GM23338 (cell line): Measurements from ENCODE around the gene COX6B1. TPM values are rescaled to one million over a fixed set of nuclear protein-coding genes. Genes with fewer than 3 reads are reported as not detected.

ENCODE experiments used
- ATAC-seq: fragments of 200-7000 bp; cut with Tn5 transposase; 3 replicates; pipeline ENCODE4 v1.9.1; 2020
- DNase-seq: peaks from one replicate; pipeline ENCODE4 v3.0.0-alpha.2; 2015; ENCODE audit warnings: low spot score
- H2AFZ ChIP-seq: fragments of 200-600 bp; sonication (generic); 2 replicates; pipeline ENCODE4 v1.8.0; 2016; ENCODE audit warnings: antibody characterized with exemption, mild to moderate bottlenecking, moderate library complexity
- H3F3A ChIP-seq: fragments of 200-600 bp; sonication (generic); replicated peaks from 2 replicates; pipeline ENCODE4 v1.8.0; 2017; ENCODE audit warnings: antibody characterized with exemption, mixed run types, low read depth
- H3K27ac ChIP-seq: fragments of 200-600 bp; sonication (generic); 2 replicates; pipeline ENCODE4 v1.6.1; 2016; ENCODE audit warnings: low read depth
- H3K27me3 ChIP-seq: fragments of 200-600 bp; sonication (generic); 2 replicates; pipeline ENCODE4 v1.8.0; 2016; ENCODE audit warnings: mild to moderate bottlenecking, mixed run types, moderate library complexity; ENCODE audit not compliant: insufficient read depth
- H3K36me3 ChIP-seq: fragments of 200-600 bp; sonication (generic); 2 replicates; pipeline ENCODE4 v1.8.0; 2016; ENCODE audit warnings: mild to moderate bottlenecking; ENCODE audit not compliant: insufficient read depth
- H3K4me1 ChIP-seq: fragments of 200-600 bp; sonication (generic); 2 replicates; pipeline ENCODE4 v1.8.0; 2016; ENCODE audit warnings: mild to moderate bottlenecking, moderate library complexity; ENCODE audit not compliant: insufficient read depth
- H3K4me2 ChIP-seq: fragments of 200-600 bp; sonication (generic); 2 replicates; pipeline ENCODE4 v1.7.1; 2017; ENCODE audit warnings: mixed run types
- H3K4me3 ChIP-seq: fragments of 200-600 bp; sonication (generic); 2 replicates; pipeline ENCODE4 v1.6.1; 2016; ENCODE audit warnings: mixed run types
- H3K79me2 ChIP-seq: fragments of 200-600 bp; sonication (generic); replicated peaks from 2 replicates; pipeline ENCODE4 v1.8.0; 2017; ENCODE audit warnings: mild to moderate bottlenecking; ENCODE audit not compliant: insufficient read depth
- H3K9me2 ChIP-seq: fragments of 200-600 bp; sonication (generic); 2 replicates; pipeline ENCODE4 v1.8.0; 2017; ENCODE audit not compliant: insufficient read depth
- H4K20me1 ChIP-seq: fragments of 200-600 bp; sonication (generic); replicated peaks from 2 replicates; pipeline ENCODE4 v1.8.0; 2017; ENCODE audit warnings: mild to moderate bottlenecking; ENCODE audit not compliant: insufficient read depth
- H3K27ac Mint-ChIP-seq: 2 replicates; pipeline ENCODE4 v1.8.0; 2020; ENCODE audit warnings: inconsistent platforms, mild to moderate bottlenecking, moderate library complexity, mixed read lengths
- H3K27me3 Mint-ChIP-seq: 3 replicates; pipeline ENCODE4 v1.8.0; 2022; ENCODE audit warnings: low read depth, mild to moderate bottlenecking, moderate library complexity, mixed read lengths, inconsistent platforms; ENCODE audit not compliant: insufficient read depth, poor library complexity
- H3K36me3 Mint-ChIP-seq: 3 replicates; pipeline ENCODE4 v1.8.0; 2021; ENCODE audit warnings: low read depth, mild to moderate bottlenecking, inconsistent platforms, moderate library complexity, mixed read lengths
- H3K4me1 Mint-ChIP-seq: 3 replicates; pipeline ENCODE4 v1.8.0; 2020; ENCODE audit warnings: mild to moderate bottlenecking, inconsistent platforms, mixed read lengths
- H3K4me3 Mint-ChIP-seq: 3 replicates; pipeline ENCODE4 v1.8.0; 2021; ENCODE audit warnings: moderate library complexity, mild to moderate bottlenecking, inconsistent platforms, mixed read lengths
- H3K9me3 Mint-ChIP-seq: 3 replicates; pipeline ENCODE4 v1.8.0; 2020; ENCODE audit warnings: moderate library complexity, mild to moderate bottlenecking, inconsistent platforms, mixed read lengths
- CREB1 ChIP-seq: fragments of 250-450 bp; sonication (Bioruptor Pico); IDR thresholded peaks from 2 replicates; pipeline ENCODE4 v1.5.0; 2020; ENCODE audit warnings: low read depth, mild to moderate bottlenecking, moderate library complexity
- EZH2 ChIP-seq: fragments of 200-600 bp; sonication (generic); IDR thresholded peaks from one replicate; pipeline ENCODE4 v1.8.0; 2017; ENCODE audit warnings: antibody characterized with exemption, mild to moderate bottlenecking, low read depth; ENCODE audit not compliant: unreplicated experiment
- EZH2phosphoT487 ChIP-seq: fragments of 200-600 bp; sonication (generic); IDR thresholded peaks from one replicate; pipeline ENCODE4 v1.8.1; 2018; ENCODE audit warnings: antibody characterized with exemption; ENCODE audit not compliant: unreplicated experiment
- NANOG ChIP-seq: IDR thresholded peaks from 2 replicates; pipeline ENCODE4 v1.6.1; 2016; ENCODE audit warnings: antibody characterized with exemption, borderline replicate concordance
- POLR2AphosphoS5 ChIP-seq: IDR thresholded peaks from 2 replicates; pipeline ENCODE4 v1.6.1; 2016; ENCODE audit warnings: antibody characterized with exemption, low read depth
- STAT1 ChIP-seq: IDR thresholded peaks from one replicate; pipeline ENCODE4 v1.6.1; 2016; ENCODE audit warnings: antibody characterized with exemption; ENCODE audit not compliant: unreplicated experiment
- ZNF114 ChIP-seq: fragments of 250-450 bp; sonication (Bioruptor Pico); IDR thresholded peaks from 2 replicates; pipeline ENCODE4 v1.5.0; 2020; ENCODE audit warnings: mild to moderate bottlenecking, moderate library complexity
- ZNF331 ChIP-seq: fragments of 250-450 bp; sonication (Bioruptor Pico); IDR thresholded peaks from 2 replicates; pipeline ENCODE4 v1.5.0; 2020; ENCODE audit warnings: low read depth, mild to moderate bottlenecking, moderate library complexity
- polyA plus RNA-seq: library from polyadenylated mRNA; unstranded; fragments of >200 nt; fragmentation: Nextera tagmentation; extraction: Ambion mirVana; gene quantifications from 2 replicates; pipeline ENCODE4 v1.2.1, GENCODE V29; 2016
- total RNA-seq: library from RNA; depleted of rRNA; stranded (reverse); fragments of >200 nt; shearing (Covaris generic); gene quantifications from 2 replicates; pipeline ENCODE4 v1.2.3, GENCODE V29; 2014
- TF ChIP-seq, protein P1 (sequence below): IDR thresholded peaks from one replicate; pipeline ENCODE4 v1.6.1; 2018; ENCODE audit warnings: antibody characterized with exemption; ENCODE audit not compliant: unreplicated experiment
- TF ChIP-seq, protein P2 (sequence below): IDR thresholded peaks from 2 replicates; pipeline ENCODE4 v1.6.1; 2016; ENCODE audit warnings: antibody characterized with exemption

COX6B1 gene
- total and polyA plus RNA-seq, 2 experiments from 2014 or later, result 564 to 1,532 TPM

DNA sequence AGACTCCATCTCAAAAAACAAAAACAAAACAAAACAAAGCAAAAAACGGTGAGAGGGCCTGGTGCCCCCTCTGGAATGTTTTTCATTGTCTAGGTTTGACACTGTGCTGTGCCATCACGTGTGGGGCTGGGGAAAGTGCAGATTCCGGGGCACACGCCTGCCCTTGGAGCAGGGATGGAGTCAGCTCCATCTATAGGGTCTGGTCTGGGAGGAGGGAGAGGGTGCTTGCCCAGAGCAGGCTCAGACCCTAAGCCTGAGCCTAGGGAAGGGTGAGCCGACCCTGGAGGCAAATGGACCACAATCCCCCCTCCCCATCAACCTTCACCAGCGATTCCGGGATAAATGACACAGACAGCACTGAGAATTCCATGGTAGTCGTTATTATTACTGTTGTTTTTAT is 45.3 kb downstream of the COX6B1 start (continued):
- TF ChIP-seq, protein P1, sequence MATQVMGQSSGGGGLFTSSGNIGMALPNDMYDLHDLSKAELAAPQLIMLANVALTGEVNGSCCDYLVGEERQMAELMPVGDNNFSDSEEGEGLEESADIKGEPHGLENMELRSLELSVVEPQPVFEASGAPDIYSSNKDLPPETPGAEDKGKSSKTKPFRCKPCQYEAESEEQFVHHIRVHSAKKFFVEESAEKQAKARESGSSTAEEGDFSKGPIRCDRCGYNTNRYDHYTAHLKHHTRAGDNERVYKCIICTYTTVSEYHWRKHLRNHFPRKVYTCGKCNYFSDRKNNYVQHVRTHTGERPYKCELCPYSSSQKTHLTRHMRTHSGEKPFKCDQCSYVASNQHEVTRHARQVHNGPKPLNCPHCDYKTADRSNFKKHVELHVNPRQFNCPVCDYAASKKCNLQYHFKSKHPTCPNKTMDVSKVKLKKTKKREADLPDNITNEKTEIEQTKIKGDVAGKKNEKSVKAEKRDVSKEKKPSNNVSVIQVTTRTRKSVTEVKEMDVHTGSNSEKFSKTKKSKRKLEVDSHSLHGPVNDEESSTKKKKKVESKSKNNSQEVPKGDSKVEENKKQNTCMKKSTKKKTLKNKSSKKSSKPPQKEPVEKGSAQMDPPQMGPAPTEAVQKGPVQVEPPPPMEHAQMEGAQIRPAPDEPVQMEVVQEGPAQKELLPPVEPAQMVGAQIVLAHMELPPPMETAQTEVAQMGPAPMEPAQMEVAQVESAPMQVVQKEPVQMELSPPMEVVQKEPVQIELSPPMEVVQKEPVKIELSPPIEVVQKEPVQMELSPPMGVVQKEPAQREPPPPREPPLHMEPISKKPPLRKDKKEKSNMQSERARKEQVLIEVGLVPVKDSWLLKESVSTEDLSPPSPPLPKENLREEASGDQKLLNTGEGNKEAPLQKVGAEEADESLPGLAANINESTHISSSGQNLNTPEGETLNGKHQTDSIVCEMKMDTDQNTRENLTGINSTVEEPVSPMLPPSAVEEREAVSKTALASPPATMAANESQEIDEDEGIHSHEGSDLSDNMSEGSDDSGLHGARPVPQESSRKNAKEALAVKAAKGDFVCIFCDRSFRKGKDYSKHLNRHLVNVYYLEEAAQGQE, result no peak
- no peak for TF ChIP-seq STAT1
- TF ChIP-seq POLR2AphosphoS5, result no peak
- no peak for TF ChIP-seq EZH2phosphoT487

DNA sequence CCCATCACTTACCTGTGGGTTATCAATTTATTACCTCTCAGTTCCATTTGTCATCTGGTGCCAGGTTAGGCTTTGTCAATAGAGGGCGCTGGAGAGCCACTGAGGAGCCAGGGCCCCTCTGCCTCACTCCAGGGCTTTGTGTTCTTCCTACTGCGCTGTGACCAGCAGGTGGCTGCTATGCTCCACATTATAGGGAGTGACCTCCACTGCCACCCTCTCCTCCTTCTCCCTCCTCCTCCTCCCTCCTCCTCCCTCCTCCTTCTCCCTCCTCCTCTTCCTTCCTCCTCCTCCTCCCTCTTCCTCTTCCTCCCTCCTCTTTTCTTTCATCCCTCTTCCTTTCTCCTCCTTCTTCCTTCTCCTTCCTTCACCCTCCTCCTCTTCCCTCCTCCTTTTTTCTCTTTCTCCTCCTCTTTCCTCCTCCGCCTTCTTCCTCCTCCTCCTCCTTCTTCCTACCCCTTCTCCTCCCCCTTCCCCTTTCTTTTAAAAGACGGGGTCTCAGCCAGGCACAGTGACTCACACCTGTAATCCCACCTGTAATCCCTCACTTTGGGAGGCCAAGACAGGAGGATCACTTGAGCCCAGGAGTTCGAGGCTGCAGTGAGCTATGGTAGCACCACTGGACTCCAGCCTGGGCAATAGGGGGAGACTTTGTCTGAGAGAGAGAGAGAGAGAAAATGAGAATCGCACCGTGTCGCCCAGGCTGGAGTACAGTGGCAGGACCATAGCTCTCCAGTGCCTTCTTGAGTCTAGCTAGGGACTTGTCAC is 45.9 kb downstream of the COX6B1 start:
- Mint-ChIP-seq H3K27me3 (no peaks in the 10 kb centered on the region), H3K36me3 (no peaks in the 10 kb centered on the region), H3K27ac (no peak overlapping the region), H3K4me1 (peaks cover 5% of the 10 kb centered on the region; the same call in 2 of the 3 replicates), H3K9me3 (peaks cover 3% of the 10 kb centered on the region; the same call in 1 of the 3 replicates), H3K4me3 (no peak overlapping the region)
- peak; percentile 98 for ATAC-seq
- H3K27ac ChIP-seq, result no peak overlapping the region
- no peak overlapping the region; the same call in 1 of the 2 replicates for H2AFZ ChIP-seq
- H3K4me1 ChIP-seq, result no peaks in the 10 kb centered on the region; the same call in 1 of the 2 replicates
- H3F3A ChIP-seq, result 0 out of 2 replicates have a peak, but pooled peaks cover 2% of the 10 kb centered on the region
- no peaks in the 10 kb centered on the region for H3K27me3 ChIP-seq
- no peak overlapping the region for H3K4me3 ChIP-seq
- H4K20me1 ChIP-seq, result no peaks in the 10 kb centered on the region
- H3K79me2 ChIP-seq, result no peaks in the 10 kb centered on the region
- no peaks in the 10 kb centered on the region for H3K9me2 ChIP-seq
- H3K36me3 ChIP-seq, result no peaks in the 10 kb centered on the region
- no peak overlapping the region for H3K4me2 ChIP-seq
- peak; percentile 94 for DNase-seq
- TF ChIP-seq STAT1 (no peak), CREB1 (CRISPR knock-in tag) (peak; percentile 33), POLR2AphosphoS5 (no peak), ZNF114 (CRISPR knock-in tag) (no peak), EZH2 (no peak), ZNF331 (CRISPR knock-in tag) (no peak), NANOG (no peak)
- TF ChIP-seq, protein P2, sequence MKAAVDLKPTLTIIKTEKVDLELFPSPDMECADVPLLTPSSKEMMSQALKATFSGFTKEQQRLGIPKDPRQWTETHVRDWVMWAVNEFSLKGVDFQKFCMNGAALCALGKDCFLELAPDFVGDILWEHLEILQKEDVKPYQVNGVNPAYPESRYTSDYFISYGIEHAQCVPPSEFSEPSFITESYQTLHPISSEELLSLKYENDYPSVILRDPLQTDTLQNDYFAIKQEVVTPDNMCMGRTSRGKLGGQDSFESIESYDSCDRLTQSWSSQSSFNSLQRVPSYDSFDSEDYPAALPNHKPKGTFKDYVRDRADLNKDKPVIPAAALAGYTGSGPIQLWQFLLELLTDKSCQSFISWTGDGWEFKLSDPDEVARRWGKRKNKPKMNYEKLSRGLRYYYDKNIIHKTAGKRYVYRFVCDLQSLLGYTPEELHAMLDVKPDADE, result no peak
- TF ChIP-seq, protein P1, result no peak
